ENCODE data around the gene PPARA.

The PPARA gene

GRCh38 chr22:46246178-46246577 lies 95.9 kb downstream of the PPARA start:
- no peak for TF ChIP-seq GATA3 (IDR thresholded peaks at IDR 0.05; ENCODE audit: low read depth, low read length)
- TF ChIP-seq GATA2 (IDR thresholded peaks at IDR 0.05; ENCODE audit: low read depth, low read length): no peak

GRCh38 chr22:46247443-46247975 lies 97.2 kb downstream of the PPARA start:
- TF ChIP-seq GATA3 (IDR thresholded peaks at IDR 0.05; ENCODE audit: low read depth, low read length): no peak
- 0 out of 2 replicates have a peak, but pooled peaks have one; percentile 21 for TF ChIP-seq GATA2 (IDR thresholded peaks at IDR 0.05; ENCODE audit: low read depth, low read length)

- TF ChIP-seq GATA3 (IDR thresholded peaks at IDR 0.05; ENCODE audit: low read depth, low read length) (no peak), GATA2 (IDR thresholded peaks at IDR 0.05; ENCODE audit: low read depth, low read length) (no peak)
Observed at GRCh38 chr22:46250035-46250782, 99.9 kb downstream of the PPARA start, which contains the start of gene CDPF1. Gene CDPF1, minus strand, starts transcription at chr22:46250293. Its CDS starts 2,009 bp downstream, at chr22:46248284.

- TF ChIP-seq GATA3 (IDR thresholded peaks at IDR 0.05; ENCODE audit: low read depth, low read length) (no peak), GATA2 (IDR thresholded peaks at IDR 0.05; ENCODE audit: low read depth, low read length) (no peak)
Observed at GRCh38 chr22:46250783-46251125, 100.4 kb downstream of the PPARA start.

GRCh38 chr22:46251266-46251665 lies 100.9 kb downstream of the PPARA start:
- no peak for TF ChIP-seq GATA2 (IDR thresholded peaks at IDR 0.05; ENCODE audit: low read depth, low read length)
- TF ChIP-seq GATA3 (IDR thresholded peaks at IDR 0.05; ENCODE audit: low read depth, low read length): no peak

- TF ChIP-seq GATA3 (IDR thresholded peaks at IDR 0.05; ENCODE audit: low read depth, low read length): no peak
Observed at GRCh38 chr22:46251816-46252380, 101.6 kb downstream of the PPARA start.

- TF ChIP-seq GATA3 (IDR thresholded peaks at IDR 0.05; ENCODE audit: low read depth, low read length) (no peak), GATA2 (IDR thresholded peaks at IDR 0.05; ENCODE audit: low read depth, low read length) (no peak)
Observed at GRCh38 chr22:46256358-46256958, 106.1 kb downstream of the PPARA start.

GRCh38 chr22:46259374-46259773 lies 109.0 kb downstream of the PPARA start:
- no peak for TF ChIP-seq GATA2 (IDR thresholded peaks at IDR 0.05; ENCODE audit: low read depth, low read length)
- TF ChIP-seq GATA3 (IDR thresholded peaks at IDR 0.05; ENCODE audit: low read depth, low read length): no peak

GRCh38 chr22:46260038-46260437 lies 109.7 kb downstream of the PPARA start:
- no peak for TF ChIP-seq GATA3 (IDR thresholded peaks at IDR 0.05; ENCODE audit: low read depth, low read length)
- no peak for TF ChIP-seq GATA2 (IDR thresholded peaks at IDR 0.05; ENCODE audit: low read depth, low read length)

- TF ChIP-seq GATA2 (IDR thresholded peaks at IDR 0.05; ENCODE audit: low read depth, low read length) (no peak), GATA3 (IDR thresholded peaks at IDR 0.05; ENCODE audit: low read depth, low read length) (no peak)
Observed at GRCh38 chr22:46262449-46263215, 112.3 kb downstream of the PPARA start.

- TF ChIP-seq GATA2 (IDR thresholded peaks at IDR 0.05; ENCODE audit: low read depth, low read length) (no peak), GATA3 (IDR thresholded peaks at IDR 0.05; ENCODE audit: low read depth, low read length) (no peak)
Observed at GRCh38 chr22:46263216-46263590, 112.9 kb downstream of the PPARA start, which contains the start of gene PKDREJ. Gene PKDREJ, minus strand, starts transcription at chr22:46263343. Its CDS starts 21 bp downstream, at chr22:46263322.

- TF ChIP-seq GATA2 (IDR thresholded peaks at IDR 0.05; ENCODE audit: low read depth, low read length): no peak
- no peak for TF ChIP-seq GATA3 (IDR thresholded peaks at IDR 0.05; ENCODE audit: low read depth, low read length)
Observed at GRCh38 chr22:46267431-46268279, 117.3 kb downstream of the PPARA start, which contains the start of gene TTC38. Gene TTC38, plus strand, starts transcription at chr22:46268008. Its CDS starts 32 bp downstream, at chr22:46268040.

- no peak for TF ChIP-seq GATA2 (IDR thresholded peaks at IDR 0.05; ENCODE audit: low read depth, low read length)
- TF ChIP-seq GATA3 (IDR thresholded peaks at IDR 0.05; ENCODE audit: low read depth, low read length): no peak
Observed at GRCh38 chr22:46269564-46269963, 119.2 kb downstream of the PPARA start.

All from SH-SY5Y (cell line).